HepG2 (cell line): ENCODE measurements around the gene NEK8. TPM values are rescaled to one million over a fixed set of nuclear protein-coding genes. Genes with fewer than 3 reads are reported as not detected.

Experiments
- ATF7-NPFF ChIP-seq: sonication (generic); formaldehyde crosslinking; IDR thresholded peaks from 2 replicates; pipeline ENCODE4 v1.8.1; 2023; ENCODE audit warnings: mild to moderate bottlenecking, low read depth, missing genetic modification reagents, moderate library complexity
- CREB1 ChIP-seq, 2 experiments: fragments of 450-650 bp in 1 of 2; IDR thresholded peaks; 2 replicates each; pipeline ENCODE4 v1.6.1; 2016 to 2017; ENCODE audit warnings: control low read depth in 1 of 2, mild to moderate bottlenecking in 1 of 2, missing compliant biosample characterization in 1 of 2, missing genetic modification characterization in 1 of 2
- HES4 ChIP-seq: sonication (generic); formaldehyde crosslinking; IDR thresholded peaks from 2 replicates; pipeline ENCODE4 v1.9.0; 2021; ENCODE audit warnings: mild to moderate bottlenecking, missing genetic modification reagents, borderline replicate concordance
- HOXA3 ChIP-seq: sonication (generic); formaldehyde crosslinking; IDR thresholded peaks from 2 replicates; pipeline ENCODE4 v1.5.0; 2020; ENCODE audit warnings: missing genetic modification reagents
- IRX3 ChIP-seq: sonication (generic); formaldehyde crosslinking; IDR thresholded peaks from 2 replicates; pipeline ENCODE4 v1.8.1; 2023; ENCODE audit warnings: mild to moderate bottlenecking, low read depth, missing genetic modification reagents, borderline replicate concordance
- ISL2 ChIP-seq: sonication (generic); formaldehyde crosslinking; IDR thresholded peaks from 2 replicates; pipeline ENCODE4 v1.5.0; 2020; ENCODE audit warnings: missing genetic modification reagents
- NFATC3 ChIP-seq: sonication (generic); formaldehyde crosslinking; IDR thresholded peaks from 2 replicates; pipeline ENCODE4 v1.5.1; 2020; ENCODE audit warnings: mild to moderate bottlenecking, missing genetic modification reagents
- NFRKB ChIP-seq: fragments of 450-650 bp; IDR thresholded peaks from 2 replicates; pipeline ENCODE4 v1.6.1; 2017
- PHB2 ChIP-seq: fragments of 450-650 bp; IDR thresholded peaks from 2 replicates; pipeline ENCODE4 v1.6.1; 2018; ENCODE audit not compliant: partially characterized antibody
- PHF8 ChIP-seq: sonication (generic); formaldehyde crosslinking; IDR thresholded peaks from 2 replicates; pipeline ENCODE4 v1.5.0; 2020; ENCODE audit warnings: missing genetic modification reagents
- RELA ChIP-seq: sonication (generic); formaldehyde crosslinking; IDR thresholded peaks from 2 replicates; pipeline ENCODE4 v1.4.0; 2020; ENCODE audit warnings: missing genetic modification reagents
- SETDB1 ChIP-seq: sonication (generic); formaldehyde crosslinking; IDR thresholded peaks from 2 replicates; pipeline ENCODE4 v1.5.1; 2020; ENCODE audit warnings: missing genetic modification reagents, mild to moderate bottlenecking, borderline replicate concordance
- SIX4 ChIP-seq: sonication (generic); formaldehyde crosslinking; IDR thresholded peaks from 2 replicates; pipeline ENCODE4 v1.4.0; 2020; ENCODE audit warnings: missing genetic modification reagents
- STAG1 ChIP-seq: sonication (generic); formaldehyde crosslinking; IDR thresholded peaks from 2 replicates; pipeline ENCODE4 v1.4.0; 2020; ENCODE audit warnings: missing genetic modification reagents
- THYN1 ChIP-seq: sonication (generic); formaldehyde crosslinking; IDR thresholded peaks from 2 replicates; pipeline ENCODE4 v1.8.1; 2023; ENCODE audit warnings: low read depth, mild to moderate bottlenecking, moderate library complexity, missing genetic modification reagents, borderline replicate concordance
- ZBTB3 ChIP-seq: sonication (generic); formaldehyde crosslinking; IDR thresholded peaks from 2 replicates; pipeline ENCODE4 v1.4.0; 2020; ENCODE audit warnings: low read depth, mild to moderate bottlenecking, moderate library complexity, missing genetic modification reagents, borderline replicate concordance
- ZMYM2 ChIP-seq: sonication (generic); formaldehyde crosslinking; IDR thresholded peaks from 2 replicates; pipeline ENCODE4 v1.8.0; 2022; ENCODE audit warnings: mild to moderate bottlenecking, missing genetic modification reagents
- ZNF260 ChIP-seq: sonication (generic); formaldehyde crosslinking; IDR thresholded peaks from 2 replicates; pipeline ENCODE4 v1.4.0; 2020; ENCODE audit warnings: missing genetic modification reagents, low read depth, mild to moderate bottlenecking, borderline replicate concordance
- ZNF430 ChIP-seq: sonication (generic); formaldehyde crosslinking; IDR thresholded peaks from 2 replicates; pipeline ENCODE4 v1.9.0; 2021; ENCODE audit warnings: mild to moderate bottlenecking, missing genetic modification reagents
- ZNF501 ChIP-seq: sonication (generic); formaldehyde crosslinking; IDR thresholded peaks from 2 replicates; pipeline ENCODE4 v1.5.1; 2020; ENCODE audit warnings: mild to moderate bottlenecking, moderate library complexity, missing genetic modification reagents
- ZNF550 ChIP-seq: sonication (generic); formaldehyde crosslinking; IDR thresholded peaks from 2 replicates; pipeline ENCODE4 v1.4.0; 2020; ENCODE audit warnings: mild to moderate bottlenecking, missing genetic modification reagents, borderline replicate concordance
- ZNF678 ChIP-seq: sonication (generic); formaldehyde crosslinking; IDR thresholded peaks from 2 replicates; pipeline ENCODE4 v1.4.0; 2020; ENCODE audit warnings: mild to moderate bottlenecking, missing genetic modification reagents
- ZSCAN29 ChIP-seq: sonication (generic); formaldehyde crosslinking; conservative IDR thresholded peaks from 2 replicates; pipeline ENCODE4 v1.4.0; 2020; ENCODE audit warnings: mild to moderate bottlenecking, missing genetic modification reagents
- polyA plus RNA-seq, 8 experiments: library from polyadenylated mRNA; depleted of rRNA in 3 of 8; stranded (reverse) in 7 of 8; unstranded in 1 of 8; fragments of >200 nt; fragmentation: Illumina TruSeq in 4 of 8; extraction: Trizol in 4 of 8; gene quantifications; 2 replicates each; pipeline versions ENCODE4 v1.2.1 to v1.2.3, GENCODE V29; 2011 to 2016; ENCODE audit warnings: low read depth in 4 of 8, missing spikeins in 1 of 8, mixed read lengths in 1 of 8; ENCODE audit not compliant: insufficient read depth in 1 of 8
- total RNA-seq, 5 experiments: library from RNA; depleted of rRNA; stranded (reverse); fragments of >200 nt; fragmentation: Illumina TruSeq; extraction: Trizol; gene quantifications; 2 replicates each; pipeline ENCODE4 v1.2.3, GENCODE V29; 2016; ENCODE audit warnings: low read depth in 1 of 5
- TF ChIP-seq, protein P1 (sequence below): sonication (generic); formaldehyde crosslinking; IDR thresholded peaks from 2 replicates; pipeline ENCODE4 v1.4.0; 2020; ENCODE audit warnings: mild to moderate bottlenecking, missing genetic modification reagents
- TF ChIP-seq, protein P2 (sequence below): sonication (generic); formaldehyde crosslinking; IDR thresholded peaks from 2 replicates; pipeline ENCODE4 v1.4.0; 2020; ENCODE audit warnings: mild to moderate bottlenecking, missing genetic modification reagents
- TF ChIP-seq, protein P3 (sequence below): sonication (generic); formaldehyde crosslinking; IDR thresholded peaks from 2 replicates; pipeline ENCODE4 v1.8.1; 2023; ENCODE audit warnings: missing genetic modification reagents, mild to moderate bottlenecking, borderline replicate concordance
- TF ChIP-seq, protein P4 (sequence below): sonication (generic); formaldehyde crosslinking; IDR thresholded peaks from 2 replicates; pipeline ENCODE4 v1.5.0; 2020; ENCODE audit warnings: missing genetic modification reagents, mild to moderate bottlenecking, borderline replicate concordance

The NEK8 gene
- total and polyA plus RNA-seq, 2 of the 13 experiments (the other 11 are each of a cell fraction or from before 2014, with no cell fraction given): 5.8 to 13.5 TPM

DNA sequence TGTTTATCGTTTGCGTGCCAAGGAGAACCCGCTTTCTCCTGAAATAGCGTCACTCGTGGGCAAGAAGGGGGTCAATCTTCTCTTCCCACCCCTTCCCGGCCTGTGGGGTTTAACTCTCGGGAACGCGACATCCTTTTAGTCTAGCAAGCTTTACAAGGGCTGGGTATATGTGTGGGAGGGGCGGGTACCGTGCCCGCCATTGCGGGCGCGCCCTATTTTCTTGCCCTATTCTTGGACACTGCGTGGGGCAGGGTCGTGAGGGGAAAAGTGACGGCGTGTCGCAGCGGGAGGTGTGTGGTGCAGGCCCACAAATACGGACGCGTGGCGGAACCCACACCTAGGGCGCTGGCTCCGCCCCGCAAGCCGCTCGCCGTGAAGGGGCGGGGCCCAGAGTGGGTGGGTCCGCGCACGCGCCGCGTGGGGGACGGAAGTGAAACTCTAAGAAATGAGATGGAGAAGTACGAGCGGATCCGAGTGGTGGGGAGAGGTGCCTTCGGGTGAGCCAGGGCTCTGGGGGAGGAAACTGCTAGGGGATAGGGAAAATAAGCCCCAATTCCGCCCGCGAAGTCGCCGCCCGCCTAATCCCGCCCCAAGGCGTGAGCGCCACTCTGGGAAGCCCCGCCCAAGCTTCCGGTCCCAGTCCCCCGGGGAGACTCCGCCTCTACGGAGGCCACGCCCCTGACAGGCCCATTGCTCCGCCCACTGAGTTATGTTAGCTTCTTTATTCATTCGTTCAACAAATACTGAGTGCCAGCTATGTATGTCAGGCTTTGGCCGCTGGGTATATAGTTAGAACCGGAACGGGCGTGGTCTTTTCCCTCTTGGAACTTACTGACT lies at the start of gene NEK8 (continued):
- TF ChIP-seq RELA (CRISPR knock-in tag): 0 out of 2 replicates have a peak, but pooled peaks have one; percentile 25
- TF ChIP-seq ZSCAN29 (CRISPR knock-in tag): 0 out of 2 replicates have a peak, but pooled peaks have one; percentile 16
- 0 out of 2 replicates have a peak, but pooled peaks have one; percentile 71 for TF ChIP-seq ZBTB3 (CRISPR knock-in tag)
- peak; percentile 69; the same call in 1 of the 2 replicates for TF ChIP-seq IRX3
- peak; percentile 70; the same call in 1 of the 2 replicates for TF ChIP-seq ZNF501 (CRISPR knock-in tag)
- TF ChIP-seq ZNF550 (CRISPR knock-in tag): no peak
- TF ChIP-seq PHB2: no peak
- TF ChIP-seq PHF8 (CRISPR knock-in tag): peak; percentile 84
- no peak for TF ChIP-seq SETDB1 (CRISPR knock-in tag)
- peak; percentile 54; the same call in 1 of the 2 replicates for TF ChIP-seq ATF7-NPFF
- TF ChIP-seq ZNF260 (CRISPR knock-in tag): no peak
- TF ChIP-seq, protein P1, sequence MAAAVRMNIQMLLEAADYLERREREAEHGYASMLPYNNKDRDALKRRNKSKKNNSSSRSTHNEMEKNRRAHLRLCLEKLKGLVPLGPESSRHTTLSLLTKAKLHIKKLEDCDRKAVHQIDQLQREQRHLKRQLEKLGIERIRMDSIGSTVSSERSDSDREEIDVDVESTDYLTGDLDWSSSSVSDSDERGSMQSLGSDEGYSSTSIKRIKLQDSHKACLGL (CRISPR knock-in tag): peak; percentile 48; the same call in 1 of the 2 replicates
- no peak for TF ChIP-seq NFATC3 (CRISPR knock-in tag)
- TF ChIP-seq STAG1: no peak
- TF ChIP-seq, protein P2, sequence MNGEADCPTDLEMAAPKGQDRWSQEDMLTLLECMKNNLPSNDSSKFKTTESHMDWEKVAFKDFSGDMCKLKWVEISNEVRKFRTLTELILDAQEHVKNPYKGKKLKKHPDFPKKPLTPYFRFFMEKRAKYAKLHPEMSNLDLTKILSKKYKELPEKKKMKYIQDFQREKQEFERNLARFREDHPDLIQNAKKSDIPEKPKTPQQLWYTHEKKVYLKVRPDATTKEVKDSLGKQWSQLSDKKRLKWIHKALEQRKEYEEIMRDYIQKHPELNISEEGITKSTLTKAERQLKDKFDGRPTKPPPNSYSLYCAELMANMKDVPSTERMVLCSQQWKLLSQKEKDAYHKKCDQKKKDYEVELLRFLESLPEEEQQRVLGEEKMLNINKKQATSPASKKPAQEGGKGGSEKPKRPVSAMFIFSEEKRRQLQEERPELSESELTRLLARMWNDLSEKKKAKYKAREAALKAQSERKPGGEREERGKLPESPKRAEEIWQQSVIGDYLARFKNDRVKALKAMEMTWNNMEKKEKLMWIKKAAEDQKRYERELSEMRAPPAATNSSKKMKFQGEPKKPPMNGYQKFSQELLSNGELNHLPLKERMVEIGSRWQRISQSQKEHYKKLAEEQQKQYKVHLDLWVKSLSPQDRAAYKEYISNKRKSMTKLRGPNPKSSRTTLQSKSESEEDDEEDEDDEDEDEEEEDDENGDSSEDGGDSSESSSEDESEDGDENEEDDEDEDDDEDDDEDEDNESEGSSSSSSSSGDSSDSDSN (CRISPR knock-in tag): 0 out of 2 replicates have a peak, but pooled peaks have one; percentile 20
- TF ChIP-seq THYN1: no peak
- no peak for TF ChIP-seq CREB1 (IDR thresholded peaks at IDR 0.05)
- peak; percentile 49 for TF ChIP-seq CREB1 (CRISPR knock-in tag; IDR thresholded peaks at IDR 0.05)
- TF ChIP-seq, protein P3, sequence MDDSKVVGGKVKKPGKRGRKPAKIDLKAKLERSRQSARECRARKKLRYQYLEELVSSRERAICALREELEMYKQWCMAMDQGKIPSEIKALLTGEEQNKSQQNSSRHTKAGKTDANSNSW (CRISPR knock-in tag): no peak; the same call in 1 of the 2 replicates
- TF ChIP-seq NFRKB: no peak
- peak; percentile 72; the same call in 1 of the 2 replicates for TF ChIP-seq ZMYM2 (CRISPR knock-in tag)
- no peak for TF ChIP-seq SIX4 (CRISPR knock-in tag)
- TF ChIP-seq HES4: peak; percentile 79; the same call in 1 of the 2 replicates
- TF ChIP-seq ISL2 (CRISPR knock-in tag): no peak
- peak; percentile 56 for TF ChIP-seq HOXA3 (CRISPR knock-in tag)
- 0 out of 2 replicates have a peak, but pooled peaks have one; percentile 61 for TF ChIP-seq ZNF678 (CRISPR knock-in tag)
- TF ChIP-seq, protein P4, sequence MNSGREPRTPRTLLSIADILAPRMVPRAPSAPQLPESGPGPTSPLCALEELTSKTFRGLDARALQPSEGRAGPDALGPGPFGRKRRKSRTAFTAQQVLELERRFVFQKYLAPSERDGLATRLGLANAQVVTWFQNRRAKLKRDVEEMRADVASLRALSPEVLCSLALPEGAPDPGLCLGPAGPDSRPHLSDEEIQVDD (CRISPR knock-in tag): 0 out of 2 replicates have a peak, but pooled peaks have one; percentile 30
- peak; percentile 12; the same call in 1 of the 2 replicates for TF ChIP-seq ZNF430 (CRISPR knock-in tag)
